OCI-LY3 (cell line): ENCODE data around the gene CDON.

Experiments used
- H2AFZ ChIP-seq: fragments of 200-600, 300-600 bp; shearing (Covaris generic); 2 replicates; pipeline ENCODE4 v1.6.0; 2014; ENCODE audit warnings: antibody characterized with exemption, low read depth, low read length
- H3K27ac ChIP-seq: fragments of 200-600, 300-600 bp; sonication (generic); 2 replicates; pipeline ENCODE4 v1.5.1; 2014; ENCODE audit warnings: mild to moderate bottlenecking, low read length, moderate library complexity, mixed read lengths
- H3K27me3 ChIP-seq: fragments of 200-600, 300-600 bp; sonication (generic); 2 replicates; pipeline ENCODE4 v1.6.1; 2014; ENCODE audit warnings: low read depth, low read length, mixed read lengths
- H3K36me3 ChIP-seq: fragments of 200-600, 300-600 bp; sonication (generic); replicated peaks from 2 replicates; pipeline ENCODE3; 2014; ENCODE audit warnings: low read depth, low read length, mixed read lengths
- H3K4me1 ChIP-seq: fragments of 300-600, 200-600 bp; sonication (generic); 2 replicates; pipeline ENCODE4 v1.6.1; 2014; ENCODE audit warnings: low read length, mixed read lengths
- H3K4me2 ChIP-seq: fragments of 200-600, 300-600 bp; sonication (generic); 2 replicates; pipeline ENCODE4 v1.6.1; 2014; ENCODE audit warnings: low read length, mixed read lengths
- H3K4me3 ChIP-seq: fragments of 300-600, 200-600 bp; sonication (generic); 2 replicates; pipeline ENCODE4 v1.5.1; 2014; ENCODE audit warnings: antibody characterized with exemption, mild to moderate bottlenecking, low read length, moderate library complexity
- H3K79me2 ChIP-seq: fragments of 300-600, 200-600 bp; shearing (Covaris generic); 2 replicates; pipeline ENCODE4 v1.6.1; 2014; ENCODE audit warnings: mild to moderate bottlenecking, low read length, mixed read lengths
- H3K9ac ChIP-seq: fragments of 300-600, 200-600 bp; shearing (Covaris generic); 2 replicates; pipeline ENCODE4 v1.6.0; 2014; ENCODE audit warnings: mild to moderate bottlenecking, low read length, moderate library complexity
- H3K9me3 ChIP-seq: fragments of 200-600, 300-600 bp; shearing (Covaris generic); 2 replicates; pipeline ENCODE4 v1.6.1; 2014; ENCODE audit warnings: low read length, mixed read lengths; ENCODE audit not compliant: insufficient read depth
- H4K20me1 ChIP-seq: fragments of 200-600, 300-600 bp; sonication (generic); 2 replicates; pipeline ENCODE4 v1.6.1; 2016; ENCODE audit warnings: low read length, mixed read lengths; ENCODE audit not compliant: insufficient read depth
- CTCF ChIP-seq: fragments of 200-600, 300-600 bp; sonication (generic); IDR thresholded peaks from 2 replicates; pipeline ENCODE4 v1.5.1; 2014; ENCODE audit warnings: antibody characterized with exemption, low read length, low read depth
- EZH2phosphoT487 ChIP-seq: fragments of 200-600 bp; shearing (Covaris generic); IDR thresholded peaks from 2 replicates; pipeline ENCODE4 v1.6.1; 2018; ENCODE audit warnings: antibody characterized with exemption, mixed run types, low read depth

Gene CDON

GRCh38 chr11:125952559-125952958 is 110.1 kb downstream of the CDON start:
- Histone ChIP-seq H3K79me2 (no peaks in the 10 kb centered on the region), H3K27ac (no peak overlapping the region), H3K9ac (no peak overlapping the region), H3K4me2 (no peak overlapping the region), H3K36me3 (no peaks in the 10 kb centered on the region), H2AFZ (no peak overlapping the region), H3K27me3 (no peaks in the 10 kb centered on the region), H3K4me3 (no peak overlapping the region), H3K9me3 (no peaks in the 10 kb centered on the region), H4K20me1 (no peaks in the 10 kb centered on the region), H3K4me1 (no peaks in the 10 kb centered on the region)
- no peak for TF ChIP-seq EZH2phosphoT487
- TF ChIP-seq CTCF: no peak

GRCh38 chr11:125951731-125952130 is 110.9 kb downstream of the CDON start:
- no peak overlapping the region for H3K4me2 ChIP-seq
- H4K20me1 ChIP-seq: no peaks in the 10 kb centered on the region
- no peak overlapping the region for H2AFZ ChIP-seq
- H3K9ac ChIP-seq: no peak overlapping the region
- H3K79me2 ChIP-seq: no peaks in the 10 kb centered on the region
- H3K27ac ChIP-seq: no peak overlapping the region
- no peaks in the 10 kb centered on the region for H3K9me3 ChIP-seq
- H3K4me3 ChIP-seq: no peak overlapping the region
- no peaks in the 10 kb centered on the region for H3K27me3 ChIP-seq
- H3K36me3 ChIP-seq: no peaks in the 10 kb centered on the region
- H3K4me1 ChIP-seq: no peaks in the 10 kb centered on the region
- TF ChIP-seq EZH2phosphoT487: no peak
- no peak for TF ChIP-seq CTCF

GRCh38 chr11:125950696-125951651 is 111.7 kb downstream of the CDON start:
- no peak overlapping the region for H3K27ac ChIP-seq
- H2AFZ ChIP-seq: no peak overlapping the region

More at GRCh38 chr11:125950696-125951651, 111.7 kb downstream of the CDON start:
- Histone ChIP-seq H3K4me1 (no peaks in the 10 kb centered on the region), H3K4me3 (no peak overlapping the region), H4K20me1 (no peaks in the 10 kb centered on the region), H3K27me3 (no peaks in the 10 kb centered on the region), H3K4me2 (no peak overlapping the region), H3K36me3 (no peaks in the 10 kb centered on the region), H3K79me2 (no peaks in the 10 kb centered on the region), H3K9ac (no peak overlapping the region), H3K9me3 (no peaks in the 10 kb centered on the region)
- no peak for TF ChIP-seq EZH2phosphoT487
- TF ChIP-seq CTCF: no peak
